ENCODE data around the gene PLCH1.

Gene PLCH1

GRCh38 chr3:155664925-155665695, 79.8 kb downstream of the PLCH1 start:
- H3K4me3 ChIP-seq (ENCODE audit: low read depth in 1 of 2, low read length in 2 of 2): peak overlapping the region in 1 of 2 donors; percentile 53
- H3K4me1 ChIP-seq (ENCODE audit: control insufficient read depth in 1 of 2, insufficient read depth in 2 of 2, low read length in 2 of 2): peaks cover 19 to 23% of the 10 kb centered on the region in 2 donors
- H3K27ac ChIP-seq (ENCODE audit: low read depth, low read length): no peak overlapping the region
- H3K27me3 ChIP-seq (ENCODE audit: control insufficient read depth in 1 of 2, insufficient read depth in 2 of 2, low read length in 2 of 2): no peaks in the 10 kb centered on the region
- H3K9me3 ChIP-seq (ENCODE audit: control insufficient read depth in 1 of 2, low read length in 2 of 2): no peaks in the 10 kb centered on the region
- H3K36me3 ChIP-seq (ENCODE audit: control insufficient read depth in 1 of 2, insufficient read depth in 2 of 2, low read length in 2 of 2): no peaks in the 10 kb centered on the region
- peak overlapping the region in 1 of 2 donors; percentile 10 for H3K9ac ChIP-seq (ENCODE audit: low read depth in 1 of 2, low read length in 2 of 2)

DNA sequence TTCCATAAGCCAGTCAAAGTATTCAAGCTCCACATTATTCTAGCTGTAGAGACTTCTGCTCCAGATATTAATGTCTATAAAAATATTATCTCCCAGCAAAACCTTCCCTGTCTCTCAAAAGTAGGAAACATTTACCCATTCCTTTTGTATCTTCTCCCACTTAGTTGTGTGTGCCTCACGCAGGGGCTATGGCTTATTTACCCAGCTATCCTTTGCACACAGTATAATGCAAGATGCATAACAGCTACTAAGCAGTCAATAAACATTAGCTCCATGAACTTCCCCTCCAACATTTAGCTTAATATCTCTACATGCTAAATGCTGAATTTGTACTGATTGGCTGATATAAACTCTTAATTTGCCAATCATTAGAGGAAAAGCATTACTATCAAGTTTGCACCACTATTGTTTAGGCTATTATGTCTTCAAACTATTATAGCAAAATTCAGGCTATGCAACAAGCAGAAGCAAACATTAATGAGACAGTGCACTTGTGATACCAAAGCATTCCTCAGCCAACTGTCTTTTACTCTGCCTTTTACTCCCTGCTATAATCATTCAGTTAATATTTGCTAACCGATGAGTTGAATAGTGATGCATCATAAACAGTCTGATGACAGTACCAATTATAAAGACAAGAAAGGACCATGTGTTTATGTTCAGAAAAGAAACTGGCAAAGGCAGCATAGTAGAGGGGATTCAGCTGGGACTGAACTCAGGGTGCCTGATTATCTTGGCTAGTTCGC, 81.2 kb downstream of the PLCH1 start:
- no peak overlapping the region for H3K9ac ChIP-seq (ENCODE audit: low read depth in 1 of 2, low read length in 2 of 2)
- H3K27ac ChIP-seq (ENCODE audit: low read depth, low read length): no peak overlapping the region
- H3K4me3 ChIP-seq (ENCODE audit: low read depth in 1 of 2, low read length in 2 of 2): no peak overlapping the region
- H3K4me1 ChIP-seq (ENCODE audit: control insufficient read depth in 1 of 2, insufficient read depth in 2 of 2, low read length in 2 of 2): peaks cover 23 to 28% of the 10 kb centered on the region in 2 donors
- H3K36me3 ChIP-seq (ENCODE audit: control insufficient read depth in 1 of 2, insufficient read depth in 2 of 2, low read length in 2 of 2): no peaks in the 10 kb centered on the region
- H3K27me3 ChIP-seq (ENCODE audit: control insufficient read depth in 1 of 2, insufficient read depth in 2 of 2, low read length in 2 of 2): no peaks in the 10 kb centered on the region
- H3K9me3 ChIP-seq (ENCODE audit: control insufficient read depth in 1 of 2, low read length in 2 of 2): no peaks in the 10 kb centered on the region

GRCh38 chr3:155661760-155662159, 83.1 kb downstream of the PLCH1 start:
- Histone ChIP-seq H3K27me3 (ENCODE audit: control insufficient read depth in 1 of 2, insufficient read depth in 2 of 2, low read length in 2 of 2) (no peaks in the 10 kb centered on the region), H3K27ac (ENCODE audit: low read depth, low read length) (no peak overlapping the region), H3K4me1 (ENCODE audit: control insufficient read depth in 1 of 2, insufficient read depth in 2 of 2, low read length in 2 of 2) (peaks cover 21 to 23% of the 10 kb centered on the region in 2 donors), H3K4me3 (ENCODE audit: low read depth in 1 of 2, low read length in 2 of 2) (no peak overlapping the region), H3K9me3 (ENCODE audit: control insufficient read depth in 1 of 2, low read length in 2 of 2) (no peaks in the 10 kb centered on the region), H3K36me3 (ENCODE audit: control insufficient read depth in 1 of 2, insufficient read depth in 2 of 2, low read length in 2 of 2) (no peaks in the 10 kb centered on the region), H3K9ac (ENCODE audit: low read depth in 1 of 2, low read length in 2 of 2) (no peak overlapping the region)

DNA sequence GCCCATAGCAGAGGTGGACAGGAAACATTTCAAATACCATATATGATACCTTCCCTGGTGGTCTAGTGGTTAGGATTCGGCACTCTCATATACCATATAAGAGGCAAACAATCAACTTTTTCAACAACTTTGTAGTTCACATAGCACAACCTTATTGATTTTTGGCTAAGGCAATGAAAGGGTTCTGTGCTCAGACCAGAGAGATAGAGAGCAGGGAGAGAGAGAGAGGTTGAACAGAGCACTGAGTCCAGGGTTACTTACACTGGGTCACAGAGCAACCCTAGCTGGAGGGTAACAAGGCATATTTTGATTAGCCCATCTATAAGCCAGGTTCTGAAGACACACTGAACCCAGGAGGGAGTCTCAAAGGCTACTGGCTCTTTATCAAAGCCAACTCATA, 83.8 kb downstream of the PLCH1 start:
- Histone ChIP-seq H3K4me1 (ENCODE audit: control insufficient read depth in 1 of 2, insufficient read depth in 2 of 2, low read length in 2 of 2) (peaks cover 16 to 20% of the 10 kb centered on the region in 2 donors), H3K9ac (ENCODE audit: low read depth in 1 of 2, low read length in 2 of 2) (no peak overlapping the region), H3K36me3 (ENCODE audit: control insufficient read depth in 1 of 2, insufficient read depth in 2 of 2, low read length in 2 of 2) (no peaks in the 10 kb centered on the region), H3K4me3 (ENCODE audit: low read depth in 1 of 2, low read length in 2 of 2) (no peak overlapping the region), H3K27ac (ENCODE audit: low read depth, low read length) (no peak overlapping the region), H3K27me3 (ENCODE audit: control insufficient read depth in 1 of 2, insufficient read depth in 2 of 2, low read length in 2 of 2) (no peaks in the 10 kb centered on the region), H3K9me3 (ENCODE audit: control insufficient read depth in 1 of 2, low read length in 2 of 2) (no peaks in the 10 kb centered on the region)

GRCh38 chr3:155658671-155659261, 86.1 kb downstream of the PLCH1 start:
- no peak overlapping the region for H3K4me3 ChIP-seq (ENCODE audit: low read depth in 1 of 2, low read length in 2 of 2)
- no peaks in the 10 kb centered on the region for H3K9me3 ChIP-seq (ENCODE audit: control insufficient read depth in 1 of 2, low read length in 2 of 2)

GRCh38 chr3:155658006-155658405, 86.9 kb downstream of the PLCH1 start:
- Histone ChIP-seq H3K9ac (ENCODE audit: low read depth in 1 of 2, low read length in 2 of 2) (no peak overlapping the region), H3K36me3 (ENCODE audit: control insufficient read depth in 1 of 2, insufficient read depth in 2 of 2, low read length in 2 of 2) (no peaks in the 10 kb centered on the region), H3K4me3 (ENCODE audit: low read depth in 1 of 2, low read length in 2 of 2) (no peak overlapping the region), H3K9me3 (ENCODE audit: control insufficient read depth in 1 of 2, low read length in 2 of 2) (no peaks in the 10 kb centered on the region), H3K27ac (ENCODE audit: low read depth, low read length) (no peak overlapping the region), H3K27me3 (ENCODE audit: control insufficient read depth in 1 of 2, insufficient read depth in 2 of 2, low read length in 2 of 2) (no peaks in the 10 kb centered on the region), H3K4me1 (ENCODE audit: control insufficient read depth in 1 of 2, insufficient read depth in 2 of 2, low read length in 2 of 2) (peaks cover 4 to 8% of the 10 kb centered on the region in 2 donors)

More at GRCh38 chr3:155658671-155659261, 86.1 kb downstream of the PLCH1 start:
- H3K27me3 ChIP-seq (ENCODE audit: control insufficient read depth in 1 of 2, insufficient read depth in 2 of 2, low read length in 2 of 2): no peaks in the 10 kb centered on the region
- H3K27ac ChIP-seq (ENCODE audit: low read depth, low read length): no peak overlapping the region
- no peaks in the 10 kb centered on the region for H3K36me3 ChIP-seq (ENCODE audit: control insufficient read depth in 1 of 2, insufficient read depth in 2 of 2, low read length in 2 of 2)
- peaks cover 4 to 8% of the 10 kb centered on the region in 2 donors for H3K4me1 ChIP-seq (ENCODE audit: control insufficient read depth in 1 of 2, insufficient read depth in 2 of 2, low read length in 2 of 2)
- H3K9ac ChIP-seq (ENCODE audit: low read depth in 1 of 2, low read length in 2 of 2): no peak overlapping the region

GRCh38 chr3:155657161-155657560, 87.7 kb downstream of the PLCH1 start:
- Histone ChIP-seq H3K9me3 (ENCODE audit: control insufficient read depth in 1 of 2, low read length in 2 of 2) (no peaks in the 10 kb centered on the region), H3K4me3 (ENCODE audit: low read depth in 1 of 2, low read length in 2 of 2) (no peak overlapping the region), H3K36me3 (ENCODE audit: control insufficient read depth in 1 of 2, insufficient read depth in 2 of 2, low read length in 2 of 2) (no peaks in the 10 kb centered on the region), H3K27me3 (ENCODE audit: control insufficient read depth in 1 of 2, insufficient read depth in 2 of 2, low read length in 2 of 2) (no peaks in the 10 kb centered on the region), H3K9ac (ENCODE audit: low read depth in 1 of 2, low read length in 2 of 2) (no peak overlapping the region), H3K4me1 (ENCODE audit: control insufficient read depth in 1 of 2, insufficient read depth in 2 of 2, low read length in 2 of 2) (peaks cover 4 to 10% of the 10 kb centered on the region in 2 donors), H3K27ac (ENCODE audit: low read depth, low read length) (no peak overlapping the region)

GRCh38 chr3:155656466-155656865, 88.4 kb downstream of the PLCH1 start:
- H3K9me3 ChIP-seq (ENCODE audit: control insufficient read depth in 1 of 2, low read length in 2 of 2): no peaks in the 10 kb centered on the region
- H3K36me3 ChIP-seq (ENCODE audit: control insufficient read depth in 1 of 2, insufficient read depth in 2 of 2, low read length in 2 of 2): no peaks in the 10 kb centered on the region
- H3K27me3 ChIP-seq (ENCODE audit: control insufficient read depth in 1 of 2, insufficient read depth in 2 of 2, low read length in 2 of 2): no peaks in the 10 kb centered on the region
- H3K4me1 ChIP-seq (ENCODE audit: control insufficient read depth in 1 of 2, insufficient read depth in 2 of 2, low read length in 2 of 2): peaks cover 4 to 14% of the 10 kb centered on the region in 2 donors
- no peak overlapping the region for H3K9ac ChIP-seq (ENCODE audit: low read depth in 1 of 2, low read length in 2 of 2)
- H3K27ac ChIP-seq (ENCODE audit: low read depth, low read length): no peak overlapping the region
- no peak overlapping the region for H3K4me3 ChIP-seq (ENCODE audit: low read depth in 1 of 2, low read length in 2 of 2)

DNA sequence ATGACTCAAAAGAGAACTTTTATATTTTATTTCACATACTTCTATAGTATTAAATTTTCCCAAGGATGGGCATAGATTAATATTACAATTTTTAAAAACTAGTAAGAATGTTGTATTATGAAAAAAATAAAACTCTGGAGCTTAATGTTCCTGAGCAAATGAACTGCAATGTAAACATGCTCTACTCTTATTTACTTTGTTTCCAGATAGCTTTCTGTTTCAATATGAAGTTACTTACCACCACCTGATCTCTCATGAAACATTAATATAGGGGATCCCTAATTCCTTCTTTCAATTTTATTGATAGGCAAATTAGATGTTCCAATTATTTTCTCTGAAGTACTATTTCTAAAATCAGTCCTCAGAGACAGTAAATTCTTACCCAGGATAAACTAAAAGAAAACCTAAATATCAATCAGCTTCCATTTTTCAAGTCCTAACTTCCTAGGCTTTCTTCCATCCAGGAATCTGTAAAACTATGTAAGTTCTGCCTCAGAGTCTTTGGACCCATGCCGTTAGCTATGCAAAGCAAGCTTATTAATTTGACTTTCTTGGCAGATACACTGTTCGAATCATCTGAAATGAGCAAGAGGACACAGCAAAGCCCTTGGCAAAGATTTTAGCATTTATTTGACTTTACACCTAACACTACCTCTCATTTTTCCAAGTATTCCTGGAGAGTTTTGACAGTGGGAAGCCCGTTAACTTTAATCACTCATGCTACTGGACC, 93.2 kb downstream of the PLCH1 start:
- no peak overlapping the region for H3K27ac ChIP-seq (ENCODE audit: low read depth, low read length)
- H3K4me3 ChIP-seq (ENCODE audit: low read depth in 1 of 2, low read length in 2 of 2): no peak overlapping the region
- H3K36me3 ChIP-seq (ENCODE audit: control insufficient read depth in 1 of 2, insufficient read depth in 2 of 2, low read length in 2 of 2): no peaks in the 10 kb centered on the region

More for the DNA sequence above, 93.2 kb downstream of the PLCH1 start:
- Histone ChIP-seq H3K9ac (ENCODE audit: low read depth in 1 of 2, low read length in 2 of 2) (no peak overlapping the region), H3K9me3 (ENCODE audit: control insufficient read depth in 1 of 2, low read length in 2 of 2) (no peaks in the 10 kb centered on the region), H3K4me1 (ENCODE audit: control insufficient read depth in 1 of 2, insufficient read depth in 2 of 2, low read length in 2 of 2) (peaks cover 0 to 17% of the 10 kb centered on the region in 2 donors), H3K27me3 (ENCODE audit: control insufficient read depth in 1 of 2, insufficient read depth in 2 of 2, low read length in 2 of 2) (no peaks in the 10 kb centered on the region)

Measured in duodenal mucosa (tissue), 2 donors.